ENCODE measurements around the gene AFAP1L2. TPM values are rescaled to one million over a fixed set of nuclear protein-coding genes. Genes with fewer than 3 reads are reported as not detected.
"Not testable (repeated sequence)": the region's sequence is repeated elsewhere in the genome, so short reads cannot be mapped to it uniquely, and the experiment has no call there.

Gene AFAP1L2
- total RNA-seq, 2 donors from 2014 or later = 8.9 to 12.5 TPM

- intact Hi-C loops (cut with DNase I, micrococcal nuclease) = no loop called here
- no peak for DNase-seq
- ATAC-seq = no peak
Observed at GRCh38 chr10:114370966-114371365, 33.3 kb downstream of the AFAP1L2 start.

GRCh38 chr10:114370199-114370598 is 34.1 kb downstream of the AFAP1L2 start:
- ATAC-seq (no peak), DNase-seq (no peak)
- intact Hi-C loops (cut with DNase I, micrococcal nuclease) = no loop called here

DNA sequence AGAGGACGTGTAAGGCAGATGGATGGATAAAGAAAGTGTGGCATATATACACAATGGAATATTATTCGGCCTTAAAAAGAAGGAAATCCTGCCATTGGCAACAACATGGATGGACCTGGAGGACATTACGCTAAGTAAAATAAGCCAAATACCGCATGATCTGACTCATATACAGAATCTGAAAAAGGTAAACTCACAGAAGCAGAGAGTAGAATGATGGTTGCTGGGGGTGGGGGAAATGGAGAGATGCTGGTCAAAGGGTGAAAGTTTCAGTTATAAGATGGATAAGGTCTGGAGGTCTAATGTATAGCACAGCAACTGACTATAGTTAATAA is 36.3 kb downstream of the AFAP1L2 start:
- intact Hi-C loops (cut with DNase I, micrococcal nuclease) = no loop called here
- no peak for DNase-seq
- ATAC-seq = no peak

GRCh38 chr10:114367351-114368056 is 36.8 kb downstream of the AFAP1L2 start:
- DNase-seq (no peak), ATAC-seq (no peak)
- intact Hi-C loops (cut with DNase I, micrococcal nuclease) = no loop called here

- DNase-seq (no peak), ATAC-seq (no peak)
- intact Hi-C loops (cut with DNase I, micrococcal nuclease) = no loop called here
Observed at GRCh38 chr10:114364726-114365125, 39.6 kb downstream of the AFAP1L2 start.

GRCh38 chr10:114363745-114364454 is 40.4 kb downstream of the AFAP1L2 start:
- intact Hi-C loops (cut with DNase I, micrococcal nuclease) = no loop called here
- no peak for DNase-seq
- ATAC-seq = no peak

GRCh38 chr10:114362826-114363355 is 41.4 kb downstream of the AFAP1L2 start:
- ATAC-seq (no peak), DNase-seq (no peak)
- intact Hi-C loops (cut with DNase I, micrococcal nuclease) = no loop called here

GRCh38 chr10:114359953-114360345 is 44.4 kb downstream of the AFAP1L2 start:
- ATAC-seq = no peak
- intact Hi-C loops (cut with DNase I, micrococcal nuclease) = no loop called here
- DNase-seq = no peak

- intact Hi-C loops (cut with DNase I, micrococcal nuclease) = no loop called here
- no peak for DNase-seq
- no peak for ATAC-seq
Observed at GRCh38 chr10:114359041-114359952, 45.0 kb downstream of the AFAP1L2 start.

DNA sequence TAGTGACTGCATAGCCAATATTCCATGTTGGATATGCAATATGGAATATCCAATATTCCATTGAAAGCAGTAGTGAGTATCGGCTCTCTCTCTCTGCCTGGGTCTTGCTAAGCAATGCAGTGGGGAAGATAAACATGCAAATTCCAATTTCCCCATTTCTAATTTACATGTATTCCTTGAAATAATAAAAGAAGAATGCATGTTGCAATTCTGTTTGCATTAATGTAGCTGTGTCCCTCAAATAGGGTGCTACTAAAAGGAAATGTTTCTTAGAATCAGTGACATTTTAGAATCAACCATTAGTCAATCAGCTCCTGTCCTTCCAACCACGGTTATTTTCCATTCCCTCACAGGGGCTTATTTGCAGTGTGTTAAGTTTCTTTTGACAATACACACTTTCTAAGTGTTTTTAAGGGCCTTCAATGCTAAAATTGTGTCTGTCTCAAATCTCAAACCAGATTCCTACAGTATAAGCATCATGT is 46.7 kb downstream of the AFAP1L2 start:
- intact Hi-C loops (cut with DNase I, micrococcal nuclease) = no loop called here
- no peak for ATAC-seq
- DNase-seq = no peak

- DNase-seq (no peak), ATAC-seq (no peak)
- intact Hi-C loops (cut with DNase I, micrococcal nuclease) = no loop called here
Observed at GRCh38 chr10:114356751-114357514, 47.4 kb downstream of the AFAP1L2 start.

- no peak for ATAC-seq
- intact Hi-C loops (cut with DNase I, micrococcal nuclease) = no loop called here
- DNase-seq = no peak
Observed at GRCh38 chr10:114356126-114356525, 48.2 kb downstream of the AFAP1L2 start.

DNA sequence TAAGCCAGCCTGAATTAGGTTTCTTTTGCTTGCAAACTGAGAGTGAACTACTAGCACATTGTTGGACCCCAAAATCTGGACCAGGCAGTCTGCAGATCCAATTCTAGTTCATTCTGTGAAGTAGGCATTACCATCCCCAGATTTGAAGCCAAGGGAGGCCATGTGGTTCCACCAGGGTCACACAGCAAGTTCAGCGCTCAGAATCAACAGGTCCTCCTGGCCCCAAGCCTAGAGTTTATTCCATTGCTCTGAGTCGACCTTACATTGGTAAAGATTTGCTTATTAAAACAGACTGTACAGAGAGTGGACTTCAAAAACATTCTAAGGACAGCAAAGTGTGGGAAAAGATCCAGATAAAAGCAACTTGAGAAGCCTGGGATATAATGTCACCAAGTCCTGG is 50.9 kb downstream of the AFAP1L2 start:
- no peak for ATAC-seq
- DNase-seq = no peak
- intact Hi-C loops (cut with DNase I, micrococcal nuclease) = no loop called here

- no peak for DNase-seq
- intact Hi-C loops (cut with DNase I, micrococcal nuclease) = no loop called here
- ATAC-seq = no peak
Observed at GRCh38 chr10:114352653-114353298, 51.5 kb downstream of the AFAP1L2 start.

GRCh38 chr10:114350751-114351150 is 53.6 kb downstream of the AFAP1L2 start:
- ATAC-seq = no peak
- intact Hi-C loops (cut with DNase I, micrococcal nuclease) = no loop called here
- no peak for DNase-seq

GRCh38 chr10:114349522-114350215 is 54.6 kb downstream of the AFAP1L2 start:
- intact Hi-C loops (cut with DNase I, micrococcal nuclease) = no loop called here
- no peak for DNase-seq

DNA sequence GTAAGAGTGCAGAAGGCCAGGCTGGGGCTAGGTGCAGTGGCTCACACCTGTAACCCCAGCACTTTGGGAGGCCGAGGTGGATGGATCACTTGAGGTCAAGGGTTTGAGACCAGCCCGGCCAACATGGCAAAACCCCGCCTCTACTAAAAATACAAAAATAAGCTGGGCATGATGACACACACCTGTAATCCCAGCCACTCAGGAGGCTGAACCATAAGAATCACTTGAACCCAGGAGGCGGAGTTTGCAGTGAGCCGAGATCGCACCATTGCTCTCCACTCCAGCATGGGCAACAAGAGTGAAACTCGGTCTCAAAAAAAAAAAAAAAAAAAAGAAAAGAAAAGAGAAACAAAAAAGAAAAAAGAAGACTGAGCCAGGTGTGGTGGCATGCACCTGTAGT is 55.2 kb downstream of the AFAP1L2 start:
- DNase-seq; intact Hi-C loops (cut with DNase I, micrococcal nuclease); ATAC-seq: not testable (repeated sequence)

More at GRCh38 chr10:114349522-114350215, 54.6 kb downstream of the AFAP1L2 start:
- no peak for ATAC-seq

GRCh38 chr10:114347791-114348190 is 56.5 kb downstream of the AFAP1L2 start:
- ATAC-seq (no peak), DNase-seq (no peak)
- intact Hi-C loops (cut with DNase I, micrococcal nuclease) = no loop called here
